Activated CD4-positive, CD25-positive, alpha-beta regulatory T cell treated with anti-CD3 and anti-CD28 coated beads, Interleukin-2, amount 50 U/mL, for 16 hours (primary cell): ENCODE data around the gene MTUS2.

Experiments used
- DNase-seq: peaks from one replicate; pipeline ENCODE4 v3.0.0-alpha.2; 2020; ENCODE audit warnings: low read depth, low spot score

Gene MTUS2

DNA sequence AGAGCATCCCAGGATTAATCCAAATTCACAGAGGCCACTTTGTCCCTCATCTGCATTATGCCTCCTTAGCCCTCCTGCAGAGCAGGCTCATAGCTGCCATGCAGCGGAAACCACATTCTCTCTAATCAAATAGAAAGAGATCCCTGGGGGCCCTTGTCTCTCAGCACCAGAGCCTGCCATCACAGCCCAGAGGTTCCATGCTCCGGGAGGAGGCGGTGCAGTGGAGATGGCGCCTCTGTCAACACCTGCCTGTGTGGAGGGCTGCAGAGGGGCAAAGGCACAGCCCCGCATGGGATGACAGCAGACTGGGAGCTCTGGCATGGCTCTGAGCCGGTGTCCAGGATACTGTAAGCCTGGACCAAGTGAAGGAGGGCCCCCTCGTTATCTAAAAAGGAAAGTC, 664.1 kb downstream of the MTUS2 start:
- DNase-seq: no peak

DNA sequence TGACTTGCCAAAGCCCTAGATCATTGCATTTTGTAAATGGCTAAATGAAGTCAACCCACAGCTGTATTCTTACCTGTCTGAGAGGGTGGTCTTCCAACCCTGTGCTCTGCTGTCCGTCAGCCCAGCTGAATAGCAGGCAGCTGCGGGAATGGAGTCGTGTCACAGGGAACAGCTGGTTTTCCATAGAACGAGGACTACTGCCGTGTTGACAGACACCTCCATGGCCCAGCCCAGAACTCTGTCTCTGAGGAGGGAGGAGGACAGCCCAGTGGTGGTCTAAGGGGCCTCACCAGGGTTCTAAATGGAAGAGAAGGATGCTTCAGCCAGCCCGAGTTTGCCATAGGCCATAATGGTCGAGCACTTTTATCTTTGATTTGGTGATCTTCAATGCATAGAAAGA, 664.7 kb downstream of the MTUS2 start:
- DNase-seq: no peak

DNA sequence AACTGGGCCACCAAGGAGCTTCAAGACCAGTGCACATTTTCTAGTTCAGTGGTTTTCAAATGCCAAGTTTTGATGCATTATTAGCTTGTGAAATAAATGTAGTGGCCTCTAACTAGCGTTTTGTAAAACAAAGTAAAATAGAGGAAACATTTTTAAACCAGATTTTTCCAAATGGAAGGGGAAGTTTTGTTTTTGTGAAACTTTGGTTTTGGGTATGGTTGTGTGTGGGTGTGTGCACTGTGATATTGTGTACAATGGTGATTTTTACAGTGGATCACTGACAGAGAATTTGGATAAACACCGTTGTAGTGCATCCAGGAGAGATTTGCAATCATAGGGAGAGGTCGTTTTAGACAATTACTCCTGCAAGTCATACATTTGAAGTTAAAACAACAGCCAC, 666.4 kb downstream of the MTUS2 start:
- no peak for DNase-seq

DNA sequence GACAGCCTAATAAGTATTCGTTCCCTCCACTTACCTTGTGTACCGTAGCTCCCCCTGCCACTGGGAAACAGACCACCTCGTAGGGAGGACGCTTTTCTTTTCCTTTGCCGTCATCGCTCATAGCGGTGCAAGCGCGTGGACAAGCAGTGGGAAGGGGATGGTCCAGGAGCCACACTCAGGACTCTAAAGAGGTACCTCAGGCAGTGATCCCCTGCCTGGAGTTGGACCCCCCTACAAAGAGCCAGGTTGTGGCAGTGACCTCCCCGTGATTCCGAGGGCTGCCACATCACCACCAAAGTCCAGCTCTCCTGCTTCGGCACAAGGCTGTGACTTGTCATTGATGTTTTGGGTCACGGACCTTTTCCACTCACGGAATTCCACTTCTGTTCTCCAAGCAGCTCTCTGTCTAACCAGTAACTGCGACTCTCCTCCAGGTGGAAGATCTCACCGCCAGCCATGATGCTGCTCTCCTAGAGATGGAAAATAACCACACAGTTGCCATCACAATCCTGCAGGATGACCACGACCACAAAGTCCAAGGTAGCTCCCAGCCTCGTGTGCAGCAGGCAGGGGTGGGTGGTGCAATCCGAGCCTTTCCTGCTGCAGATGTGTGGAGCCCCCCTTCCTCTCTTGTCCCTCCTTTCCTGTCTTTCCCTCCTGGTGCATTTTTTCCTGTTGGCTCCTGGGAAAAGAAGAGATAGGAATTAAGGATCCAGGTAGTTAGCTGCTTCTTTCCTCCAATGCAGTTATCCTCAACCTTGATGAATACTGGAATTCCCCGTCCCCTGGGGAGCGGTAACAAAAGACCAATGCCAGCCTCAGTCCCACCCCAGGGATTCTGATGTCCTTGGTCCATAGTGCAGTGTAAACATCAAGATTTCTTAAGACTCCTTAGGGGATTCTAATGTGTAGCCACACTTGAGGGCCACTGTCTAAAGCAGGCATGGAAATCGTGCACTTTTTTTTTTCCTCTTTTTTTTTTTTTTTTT, 667.6 kb downstream of the MTUS2 start:
- DNase-seq: no peak

DNA sequence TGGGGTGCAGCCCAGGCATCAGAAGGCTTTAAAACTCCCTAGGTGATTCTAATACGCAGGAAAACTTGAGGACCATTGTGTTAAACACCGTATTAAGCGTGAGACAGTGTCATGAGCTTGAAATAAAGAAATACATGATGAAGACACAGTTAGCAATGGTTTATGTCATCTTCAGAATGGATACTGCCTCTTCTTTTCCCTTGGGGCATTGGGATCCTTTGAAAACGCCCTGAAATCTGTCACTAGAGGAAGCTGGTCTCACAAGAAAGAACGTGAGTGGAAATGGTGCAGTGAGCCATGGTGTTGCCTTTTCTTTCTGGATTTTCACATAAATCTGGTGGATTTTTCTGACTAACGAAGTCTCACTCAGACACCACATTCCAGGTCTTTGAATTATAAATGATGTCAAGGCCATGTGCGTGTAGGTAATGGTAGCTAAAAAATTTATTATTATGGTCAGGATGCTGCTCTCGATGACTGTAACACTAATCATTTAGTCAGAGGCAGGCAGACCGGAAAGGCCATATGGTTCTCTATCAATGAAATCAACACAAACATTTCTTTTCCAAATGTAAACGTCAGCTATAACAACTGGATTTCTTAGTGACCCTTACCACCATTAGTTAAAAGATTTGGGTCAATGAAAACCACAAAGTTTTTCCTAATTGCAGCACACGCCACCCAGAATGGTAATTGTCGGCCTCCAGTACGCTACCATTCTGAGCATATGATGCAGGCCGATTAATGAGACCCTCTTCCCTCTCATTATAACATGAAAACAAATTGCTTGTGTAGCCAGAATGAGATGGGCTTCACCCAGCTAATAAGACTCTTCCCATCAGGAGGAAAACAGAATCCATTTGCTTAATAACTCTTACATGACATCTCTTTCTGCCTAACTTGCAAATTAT, 669.8 kb downstream of the MTUS2 start:
- DNase-seq: no peak

DNA sequence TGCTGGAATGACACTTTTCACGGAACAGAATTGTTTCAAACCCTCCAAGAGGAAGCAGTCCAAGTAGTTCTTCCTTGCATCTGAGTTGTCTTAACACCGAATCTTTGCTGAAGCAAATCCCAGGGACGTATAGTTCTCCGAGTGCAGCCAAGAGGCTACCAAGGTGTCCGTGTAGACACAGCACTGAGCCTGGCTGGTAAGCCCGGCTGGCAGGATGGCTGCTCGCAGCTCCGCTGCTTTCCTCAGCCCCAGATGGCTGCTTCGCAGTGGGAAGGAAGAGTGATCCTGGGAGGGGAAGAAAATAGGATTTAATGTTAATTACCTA, 670.4 kb downstream of the MTUS2 start:
- no peak for DNase-seq

DNA sequence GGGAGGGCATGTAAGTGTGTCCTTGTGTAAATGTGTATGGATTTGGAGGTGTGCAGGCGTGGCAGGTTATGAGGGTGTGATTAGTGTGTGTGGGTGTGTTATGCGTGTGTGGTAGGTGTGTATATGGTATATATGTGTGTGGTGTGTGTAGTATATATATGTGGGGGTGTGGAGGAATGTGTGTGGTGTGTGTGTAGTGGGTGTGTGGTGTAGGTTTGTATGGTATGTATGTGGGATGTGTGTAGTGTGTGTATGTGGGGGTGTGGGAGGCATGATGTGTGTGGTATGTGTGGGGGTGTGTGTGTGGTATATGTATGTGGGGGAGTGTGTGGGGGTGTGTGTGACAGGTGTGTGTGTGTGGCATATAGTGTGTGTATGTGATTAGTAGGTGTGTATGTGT, 671.1 kb downstream of the MTUS2 start:
- no peak for DNase-seq

DNA sequence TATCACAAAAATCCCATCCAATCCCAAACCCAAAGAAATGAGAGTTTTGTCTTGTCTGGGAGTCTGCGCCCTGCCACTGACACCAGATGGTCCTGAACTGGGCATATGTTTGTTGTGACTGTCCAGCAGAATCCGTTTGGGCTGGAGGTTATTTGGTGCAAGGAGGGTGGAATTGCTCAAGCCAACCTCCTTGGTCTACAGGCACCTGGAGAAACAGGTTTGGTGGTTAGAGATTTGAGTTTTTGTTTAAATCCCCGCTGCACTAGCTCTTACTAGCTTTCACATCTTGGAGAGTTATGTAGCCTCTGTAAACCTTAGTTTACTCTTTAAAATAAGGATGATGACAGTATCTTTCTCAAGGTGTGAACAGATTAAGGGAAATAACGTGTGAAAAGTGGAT, 673.7 kb downstream of the MTUS2 start:
- no peak for DNase-seq

DNA sequence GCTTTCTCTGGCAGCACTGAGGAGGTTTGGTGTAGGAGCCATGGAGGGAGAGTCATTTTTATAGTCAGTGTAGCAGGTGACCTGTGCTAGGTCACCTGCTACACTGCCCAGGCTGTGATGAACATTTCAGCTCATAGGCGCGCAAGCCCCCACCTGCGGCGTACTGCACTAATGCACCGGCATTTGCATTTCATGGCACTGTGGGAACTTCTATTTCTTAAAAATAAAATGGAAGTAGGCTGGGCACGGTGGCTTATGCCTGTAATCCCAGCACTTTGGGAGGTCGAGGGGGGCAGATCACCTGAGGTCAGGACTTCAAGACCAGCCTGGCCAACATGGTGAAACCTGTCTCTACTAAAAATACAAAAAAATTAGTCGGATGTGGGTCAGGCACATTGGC, 674.4 kb downstream of the MTUS2 start:
- DNase-seq: no peak

DNA sequence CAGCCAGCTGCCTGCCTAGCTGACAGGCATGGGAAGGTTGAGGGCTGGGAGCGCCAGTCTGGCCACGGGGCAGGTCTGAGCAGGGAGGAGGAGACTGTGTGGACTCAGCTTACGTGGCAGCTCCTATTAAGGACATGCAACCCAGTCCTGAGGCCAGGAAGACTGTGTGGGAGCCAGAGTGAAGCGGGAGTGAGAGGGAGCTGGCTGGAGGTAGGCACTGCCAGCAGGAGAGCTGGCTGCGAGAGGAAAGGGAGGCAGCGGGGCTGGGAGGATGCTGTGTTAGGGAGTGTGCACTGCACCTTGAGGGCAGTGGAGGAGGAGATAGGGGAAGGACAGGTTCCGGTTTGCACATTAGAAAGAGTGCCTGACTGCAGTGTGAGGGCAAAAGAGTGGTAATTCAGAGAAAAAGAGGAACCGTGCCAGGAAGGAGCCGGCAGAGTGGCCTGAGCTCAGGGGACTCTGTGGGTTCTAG, 676.1 kb downstream of the MTUS2 start:
- DNase-seq: no peak

DNA sequence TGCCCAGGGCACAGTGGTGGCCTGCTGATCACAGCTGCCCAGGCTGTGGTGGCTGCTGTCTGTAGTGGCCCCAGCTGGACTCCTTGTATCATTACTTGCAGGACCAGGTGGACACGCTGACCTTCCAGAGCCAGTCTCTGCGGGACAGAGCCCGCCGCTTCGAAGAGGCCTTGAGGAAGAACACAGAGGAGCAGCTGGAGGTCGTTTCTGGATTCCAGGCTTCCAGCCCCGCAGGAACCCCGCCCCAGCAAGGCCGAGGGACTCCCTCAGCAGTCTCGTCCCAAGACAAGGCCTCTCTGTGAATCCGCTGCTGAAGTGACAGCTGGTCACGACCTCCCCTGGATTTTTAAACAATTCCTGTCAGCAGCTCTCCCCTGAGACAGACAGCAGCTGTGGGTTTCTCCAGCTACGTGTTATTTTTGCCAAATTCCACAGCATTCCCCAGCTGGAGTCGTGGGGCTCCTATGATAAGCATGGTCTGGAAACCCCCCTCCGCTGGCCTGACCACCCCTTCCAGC, 677.1 kb downstream of the MTUS2 start:
- DNase-seq: no peak

DNA sequence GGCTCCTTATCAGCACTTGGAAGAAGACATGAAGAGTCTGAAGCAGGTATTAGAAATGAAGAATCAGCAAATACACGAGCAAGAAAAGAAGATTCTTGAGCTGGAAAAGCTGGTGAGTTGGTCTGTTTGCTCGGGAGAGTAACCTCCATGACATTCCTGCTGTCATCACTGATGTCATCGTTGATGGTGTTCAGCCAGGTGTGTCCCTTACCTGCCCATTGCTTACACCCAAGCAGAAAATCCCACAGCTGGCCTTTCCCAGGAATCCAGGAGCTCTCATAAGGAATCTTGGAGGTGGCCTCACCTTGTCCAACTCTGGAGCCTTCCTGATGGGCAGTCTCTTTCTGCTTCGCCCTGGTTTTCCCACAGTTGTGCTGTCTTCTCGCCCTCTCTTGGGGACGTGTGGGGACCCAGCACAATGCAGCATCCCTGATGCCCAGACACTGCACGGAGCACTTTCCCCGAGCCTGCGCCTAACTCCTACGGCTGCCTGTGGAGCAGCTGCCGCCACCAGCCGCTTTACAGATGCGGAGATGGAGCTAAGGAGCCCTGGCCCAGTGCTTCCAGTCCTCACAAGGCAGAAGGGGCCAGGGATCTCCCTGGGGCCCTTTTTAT, 678.4 kb downstream of the MTUS2 start:
- no peak for DNase-seq

DNA sequence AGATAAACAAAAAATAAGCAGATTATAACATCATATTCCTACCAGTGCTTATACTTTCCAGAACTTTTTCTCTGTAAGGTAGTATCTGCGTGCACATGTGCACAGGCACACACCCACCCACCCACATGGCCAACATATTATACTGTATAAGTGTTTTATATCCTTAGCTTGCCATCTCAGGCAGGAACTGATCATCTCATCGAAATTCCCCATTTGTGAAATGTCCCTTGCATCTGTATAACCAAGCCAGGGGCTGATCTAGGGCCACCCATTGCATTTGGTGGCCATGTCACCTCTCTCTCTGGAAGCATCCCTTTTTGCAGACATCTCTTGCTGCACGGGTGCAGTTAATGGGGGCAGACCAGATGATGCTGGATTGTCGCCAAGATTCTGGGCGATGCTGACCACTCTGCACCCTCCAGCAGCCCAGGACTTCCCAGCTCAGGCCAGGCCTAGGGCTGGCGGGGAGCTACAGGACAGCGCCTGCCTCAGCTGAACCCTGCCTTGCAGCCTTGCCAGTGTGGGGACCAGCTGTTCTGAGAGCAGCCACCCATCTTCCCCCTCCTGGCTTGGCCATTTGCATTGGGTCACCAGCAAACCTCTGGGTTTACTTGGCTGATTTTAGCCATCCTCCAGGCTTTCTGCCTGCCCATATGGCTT, 679.5 kb downstream of the MTUS2 start:
- no peak for DNase-seq

DNA sequence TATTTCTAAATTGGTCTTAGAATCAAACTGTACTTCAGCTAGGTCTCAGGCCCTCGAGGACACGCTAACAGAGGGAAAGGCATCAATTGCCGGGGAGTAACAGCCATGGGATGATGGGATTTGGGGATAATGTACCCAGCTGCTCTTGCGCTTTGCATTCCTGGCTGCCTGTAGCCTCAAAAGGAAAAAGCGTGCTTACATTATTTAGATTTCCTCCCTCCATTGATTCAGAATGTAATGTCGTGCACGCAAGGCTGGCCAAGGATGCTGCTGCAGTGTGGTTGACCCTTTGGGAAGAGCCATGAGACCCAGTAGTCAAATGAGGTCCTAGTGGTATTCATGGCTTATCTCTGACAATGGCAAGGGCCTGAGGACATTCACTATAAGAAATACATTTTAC, 680.2 kb downstream of the MTUS2 start:
- DNase-seq: no peak

DNA sequence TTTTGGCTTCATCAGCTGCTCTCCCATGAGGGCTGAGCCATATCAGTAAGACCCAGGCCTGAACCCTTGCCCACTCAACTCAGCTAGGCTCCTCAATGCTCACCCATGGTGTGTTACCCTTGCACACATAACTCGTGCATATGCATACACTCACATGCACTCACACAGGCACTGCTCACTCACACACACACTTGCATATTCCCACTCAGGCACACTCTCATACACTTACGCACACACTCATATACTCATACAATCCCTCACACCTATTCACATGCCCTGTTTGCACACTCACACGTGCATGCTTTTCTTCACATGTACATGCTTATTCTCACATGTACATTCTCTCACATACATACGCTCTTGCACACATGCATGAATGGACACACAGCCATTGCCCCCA, 681.5 kb downstream of the MTUS2 start:
- DNase-seq: no peak

DNA sequence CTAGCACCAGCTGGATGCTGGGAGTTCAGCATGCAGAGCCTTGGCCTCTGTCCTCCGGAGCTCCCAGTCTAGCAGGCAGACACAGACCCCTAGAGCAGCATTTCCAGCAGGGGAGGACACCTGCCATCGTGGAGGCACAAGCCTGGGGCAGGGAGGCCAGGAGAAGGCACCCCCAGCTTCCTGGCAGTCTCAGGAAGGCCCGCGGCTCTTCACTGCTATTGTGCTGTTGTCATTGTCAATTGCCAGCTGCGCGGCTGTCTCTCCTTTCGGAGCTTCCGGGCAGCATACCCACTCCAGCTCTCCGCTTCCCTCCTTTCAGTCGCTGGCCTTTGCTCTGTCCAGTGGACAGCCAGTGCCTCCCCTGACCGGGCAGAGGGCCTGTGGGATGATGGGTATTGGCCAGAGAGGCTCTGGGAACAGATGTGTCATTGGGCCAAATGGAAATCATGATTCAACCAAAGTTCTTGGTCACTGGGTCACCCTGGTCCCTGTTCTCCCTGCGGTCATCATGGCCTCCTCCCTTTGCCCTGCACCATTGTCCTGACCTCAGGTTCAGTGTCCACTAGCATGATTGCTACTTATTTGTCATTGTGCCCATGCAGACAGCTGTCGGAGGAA, 682.4 kb downstream of the MTUS2 start:
- DNase-seq: no peak

DNA sequence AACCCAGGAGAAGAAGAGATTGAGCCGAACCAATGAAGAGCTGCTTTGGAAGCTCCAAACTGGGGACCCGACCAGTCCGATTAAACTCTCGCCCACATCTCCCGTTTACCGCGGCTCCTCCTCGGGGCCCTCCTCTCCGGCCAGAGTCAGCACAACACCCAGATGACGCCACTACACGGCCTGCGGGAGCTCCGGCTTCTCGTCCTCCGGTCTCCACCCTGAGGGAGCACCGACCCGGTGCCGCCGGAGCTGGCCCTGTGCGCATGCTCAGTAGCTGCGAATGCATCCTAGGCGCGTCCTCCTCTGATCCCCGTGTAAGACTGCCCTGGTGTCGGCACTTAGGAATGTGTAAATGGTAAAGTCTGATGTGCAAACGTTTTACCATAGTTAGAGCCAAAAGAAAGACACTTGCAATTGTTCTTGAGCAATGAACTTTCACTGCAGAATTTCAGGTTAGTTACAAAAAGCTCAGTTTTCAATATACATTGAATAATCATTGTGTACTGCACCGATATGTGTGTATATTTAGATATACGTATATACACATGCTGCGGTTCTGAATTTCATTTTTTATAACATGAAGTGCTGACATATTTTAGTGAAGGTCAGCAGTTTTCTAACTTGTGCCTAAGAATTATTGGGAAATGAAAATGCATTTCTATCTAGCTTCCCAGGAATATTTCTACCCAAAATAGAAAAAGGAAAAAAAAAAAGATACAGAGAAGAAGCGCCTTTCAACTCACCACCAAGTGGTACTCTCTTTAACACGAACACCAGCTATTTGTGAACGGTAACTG, 683.1 kb downstream of the MTUS2 start:
- no peak for DNase-seq

DNA sequence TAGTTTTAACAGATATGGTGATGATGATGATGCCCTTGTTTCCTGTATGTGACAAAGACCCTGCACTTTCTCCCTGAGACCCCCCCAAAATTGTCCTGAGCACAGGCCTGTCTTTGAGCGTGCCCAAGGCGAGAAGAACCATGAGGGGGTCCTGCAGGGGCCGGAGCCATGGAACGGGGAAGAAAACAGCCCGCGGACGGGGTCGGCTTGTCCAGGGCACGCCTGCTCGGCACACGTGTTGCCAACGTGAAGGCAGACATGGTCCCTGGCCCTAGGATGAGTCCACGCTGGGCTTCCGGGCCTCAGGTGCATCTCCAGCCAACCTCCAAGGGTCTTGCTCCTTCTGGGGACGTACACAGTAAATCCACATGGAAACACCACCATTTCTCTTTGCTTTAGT, 684.6 kb downstream of the MTUS2 start:
- no peak for DNase-seq

DNA sequence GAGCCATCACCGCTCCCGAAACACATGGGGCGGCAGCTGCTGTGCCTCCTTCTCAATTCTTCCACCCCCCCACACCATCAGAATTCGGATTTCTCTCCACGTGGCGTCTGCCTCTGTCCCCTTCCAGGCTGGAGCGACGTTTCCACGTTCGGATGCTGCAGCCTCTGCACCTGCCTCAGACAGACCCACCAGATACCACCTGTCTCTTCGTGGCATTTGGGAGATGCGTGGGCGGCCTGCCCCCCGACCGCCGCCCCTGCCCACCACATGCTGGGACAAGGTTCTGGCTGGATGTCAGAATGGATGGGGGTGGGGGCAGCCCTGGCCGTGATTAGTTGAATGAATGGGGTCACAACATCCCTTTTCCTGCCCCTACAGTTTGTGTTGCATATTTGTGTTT, 685.4 kb downstream of the MTUS2 start:
- DNase-seq: no peak

DNA sequence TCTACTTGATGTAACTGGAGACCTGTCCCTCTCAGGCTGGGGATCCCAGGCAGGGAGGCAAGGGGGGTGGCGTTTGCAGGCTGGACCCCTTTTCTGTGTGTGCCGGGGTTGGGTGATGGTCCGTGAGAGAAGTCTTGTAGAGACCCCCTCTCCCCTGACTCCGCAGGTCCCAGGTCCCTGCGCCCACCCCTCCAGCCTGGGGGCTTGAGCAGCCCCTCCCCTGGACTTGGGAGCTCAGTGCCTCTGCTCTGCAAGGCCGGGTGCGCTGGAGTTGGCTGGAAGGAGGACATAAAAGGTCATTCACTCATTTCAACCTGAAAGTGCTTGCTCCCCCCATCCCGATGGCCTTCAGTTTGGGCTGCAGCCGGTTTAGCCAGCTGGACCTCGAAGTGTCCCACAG, 685.8 kb downstream of the MTUS2 start:
- DNase-seq: no peak
